ENCODE results near the gene SLC7A6. TPM values are rescaled to one million over a fixed set of nuclear protein-coding genes. Genes with fewer than 3 reads are reported as not detected.

SLC7A6 gene
- total and polyA plus RNA-seq, 3 experiments from 2014 or later = 18.7 to 94.9 (median 91.2) TPM

DNA sequence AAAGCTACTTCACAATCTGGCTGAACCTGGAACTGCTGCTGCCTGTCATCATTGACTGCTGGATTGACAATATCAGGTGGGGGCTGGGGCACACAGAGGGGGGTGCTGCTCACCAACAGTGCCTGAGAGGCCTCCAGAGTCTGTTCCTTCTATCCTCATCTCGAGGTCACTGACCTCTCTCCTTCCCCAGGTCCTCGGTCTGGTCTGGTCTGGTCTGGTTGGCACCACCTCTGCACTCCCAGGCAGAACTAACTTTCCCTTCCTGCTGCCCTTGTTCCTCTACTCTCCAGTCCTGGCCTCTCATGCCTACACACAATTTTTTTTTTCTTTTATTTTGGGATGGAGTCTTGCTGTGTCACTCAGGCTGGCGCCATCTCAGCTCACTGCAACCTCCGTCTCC, 15.0 kb upstream of the SLC7A6 start:
- no peaks in the 10 kb centered on the region for H3K9me3 ChIP-seq (ENCODE audit: low read length)
- CTCF ChIA-PET = interaction anchor here (1.3 to 1.5 kb wide), 3 partner anchors 9 to 80 kb away, joined by 3 to 6 read pairs (median 3); no protein-coding TSS in a partner anchor
- no peak for DNase-seq
- no peaks in the 10 kb centered on the region for H3K27me3 ChIP-seq (ENCODE audit: insufficient read depth, low read length, poor library complexity, severe bottlenecking)
- no peak overlapping the region for H3K27ac ChIP-seq (ENCODE audit: low read depth, low read length)
- H3K4me1 ChIP-seq (ENCODE audit: insufficient read depth, low read length) = peaks cover 16% of the 10 kb centered on the region
- no peaks in the 10 kb centered on the region for H3K9me3 Mint-ChIP-seq
- no peaks in the 10 kb centered on the region for H3K36me3 ChIP-seq (ENCODE audit: insufficient read depth, low read length)
- H3K4me3 ChIP-seq (ENCODE audit: low read length) = no peak overlapping the region
- POLR2A ChIA-PET = interaction anchor here (0.6 kb wide), 1 partner anchor 277 kb away, joined by 3 read pairs; no protein-coding TSS in a partner anchor
- H3K4me3 Mint-ChIP-seq = peak overlapping the region in 2 of 7 donors; percentile 48 to 75
- peaks cover 19 to 35% (median 22%) of the 10 kb centered on the region in 3 donors for H3K4me1 Mint-ChIP-seq
- H3K36me3 Mint-ChIP-seq = peaks cover 0 to 38% (median 2%) of the 10 kb centered on the region in 3 donors
- H3K27me3 Mint-ChIP-seq = peaks cover 0 to 1% of the 10 kb centered on the region in 2 donors
- peak overlapping the region in 2 of 8 donors; percentile 22 to 71 for H3K27ac Mint-ChIP-seq

GRCh38 chr16:68250951-68251350, 13.4 kb upstream of the SLC7A6 start:
- Mint-ChIP-seq H3K4me3 (peak overlapping the region in 1 of 7 donors; percentile 54), H3K9me3 (no peaks in the 10 kb centered on the region), H3K27me3 (peaks cover 0 to 1% of the 10 kb centered on the region in 2 donors), H3K27ac (no peak overlapping the region), H3K4me1 (peaks cover 9 to 23% (median 10%) of the 10 kb centered on the region in 3 donors), H3K36me3 (peaks cover 0 to 44% (median 2%) of the 10 kb centered on the region in 3 donors)
- ChIA-PET CTCF (interaction anchor here (1.3 to 2.5 kb wide), 3 partner anchors 10 to 76 kb away, joined by 4 to 9 read pairs (median 8); partner anchors contain the start of gene SLC7A6), POLR2A (interaction anchor here (0.7 kb wide), 1 partner anchor 915 kb away, joined by 7 read pairs; no protein-coding TSS in a partner anchor)
- no peak overlapping the region for H3K4me3 ChIP-seq (ENCODE audit: low read length)
- no peaks in the 10 kb centered on the region for H3K9me3 ChIP-seq (ENCODE audit: low read length)
- H3K27ac ChIP-seq (ENCODE audit: low read depth, low read length) = no peak overlapping the region
- peaks cover 5% of the 10 kb centered on the region for H3K36me3 ChIP-seq (ENCODE audit: insufficient read depth, low read length)
- DNase-seq = no peak
- H3K27me3 ChIP-seq (ENCODE audit: insufficient read depth, low read length, poor library complexity, severe bottlenecking) = no peaks in the 10 kb centered on the region
- peaks cover 5% of the 10 kb centered on the region for H3K4me1 ChIP-seq (ENCODE audit: insufficient read depth, low read length)

DNA sequence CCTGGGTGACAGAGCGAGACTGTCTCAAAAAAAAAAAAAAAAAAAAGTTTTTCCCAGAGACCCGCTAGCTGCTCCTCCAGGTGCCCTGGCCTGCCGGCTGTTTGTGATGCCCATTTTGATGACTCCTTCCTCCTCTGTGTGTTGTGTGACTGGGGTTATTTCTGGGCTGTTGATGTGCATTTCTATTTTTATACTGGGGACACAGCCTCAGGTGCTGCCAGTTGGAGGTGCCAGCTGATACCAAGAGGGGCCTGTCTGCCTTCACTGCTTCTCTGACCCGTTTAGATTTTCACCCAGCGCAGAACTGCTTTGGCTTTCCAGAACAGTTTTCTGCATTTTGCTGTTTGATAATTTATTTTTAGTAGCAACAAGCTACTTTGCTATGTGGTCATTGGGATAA, 12.5 kb upstream of the SLC7A6 start:
- DNase-seq = no peak
- Mint-ChIP-seq H3K27me3 (peaks cover 0 to 1% of the 10 kb centered on the region in 2 donors), H3K4me3 (no peak overlapping the region), H3K27ac (no peak overlapping the region), H3K9me3 (no peaks in the 10 kb centered on the region), H3K4me1 (peaks cover under 1 to 14% (median 4%) of the 10 kb centered on the region in 3 donors), H3K36me3 (peaks cover 0 to 50% (median 6%) of the 10 kb centered on the region in 3 donors)
- H3K27me3 ChIP-seq (ENCODE audit: insufficient read depth, low read length, poor library complexity, severe bottlenecking) = no peaks in the 10 kb centered on the region
- no peaks in the 10 kb centered on the region for H3K4me1 ChIP-seq (ENCODE audit: insufficient read depth, low read length)
- no peak overlapping the region for H3K4me3 ChIP-seq (ENCODE audit: low read length)
- no peak overlapping the region for H3K27ac ChIP-seq (ENCODE audit: low read depth, low read length)
- POLR2A ChIA-PET = interaction anchor here (0.7 kb wide), 1 partner anchor 916 kb away, joined by 7 read pairs; no protein-coding TSS in a partner anchor
- peaks cover 5% of the 10 kb centered on the region for H3K36me3 ChIP-seq (ENCODE audit: insufficient read depth, low read length)
- no peaks in the 10 kb centered on the region for H3K9me3 ChIP-seq (ENCODE audit: low read length)
- CTCF ChIA-PET = interaction anchor here (1.1 to 2.5 kb wide), 5 partner anchors 10 to 75 kb away, joined by 3 to 12 read pairs (median 8); partner anchors contain the start of gene SLC7A6

- peaks cover 0 to 1% of the 10 kb centered on the region in 2 donors for H3K27me3 Mint-ChIP-seq
- Histone ChIP-seq H3K4me3 (ENCODE audit: low read length) (no peak overlapping the region), H3K4me1 (ENCODE audit: insufficient read depth, low read length) (no peaks in the 10 kb centered on the region), H3K36me3 (ENCODE audit: insufficient read depth, low read length) (peaks cover 5% of the 10 kb centered on the region), H3K27me3 (ENCODE audit: insufficient read depth, low read length, poor library complexity, severe bottlenecking) (no peaks in the 10 kb centered on the region), H3K9me3 (ENCODE audit: low read length) (no peaks in the 10 kb centered on the region), H3K27ac (ENCODE audit: low read depth, low read length) (no peak overlapping the region)
- peaks cover 0 to 52% (median 9%) of the 10 kb centered on the region in 3 donors for H3K36me3 Mint-ChIP-seq
- ChIA-PET POLR2A (no interaction called here), CTCF (interaction anchor here (1.1 to 2.5 kb wide), 5 partner anchors 10 to 75 kb away, joined by 3 to 12 read pairs (median 8); partner anchors contain the start of gene SLC7A6)
- no peaks in the 10 kb centered on the region for H3K9me3 Mint-ChIP-seq
- DNase-seq = no peak
- H3K27ac Mint-ChIP-seq = peak overlapping the region in 2 of 8 donors; percentile 62 to 67
- H3K4me1 Mint-ChIP-seq = peaks cover 0 to 8% (median 4%) of the 10 kb centered on the region in 3 donors
- no peak overlapping the region for H3K4me3 Mint-ChIP-seq
Observed at GRCh38 chr16:68252383-68252782, 11.9 kb upstream of the SLC7A6 start.

GRCh38 chr16:68253721-68254120, 10.6 kb upstream of the SLC7A6 start:
- Histone ChIP-seq H3K4me1 (ENCODE audit: insufficient read depth, low read length) (no peaks in the 10 kb centered on the region), H3K9me3 (ENCODE audit: low read length) (no peaks in the 10 kb centered on the region), H3K27ac (ENCODE audit: low read depth, low read length) (no peak overlapping the region), H3K27me3 (ENCODE audit: insufficient read depth, low read length, poor library complexity, severe bottlenecking) (no peaks in the 10 kb centered on the region), H3K36me3 (ENCODE audit: insufficient read depth, low read length) (peaks cover 5% of the 10 kb centered on the region), H3K4me3 (ENCODE audit: low read length) (no peak overlapping the region)
- ChIA-PET CTCF (interaction anchor here (2.6 kb wide), 1 partner anchor 10 kb away, joined by 10 read pairs; the partner anchor contains the start of gene SLC7A6), POLR2A (no interaction called here)
- Mint-ChIP-seq H3K9me3 (no peaks in the 10 kb centered on the region), H3K27me3 (peaks cover 0 to 1% of the 10 kb centered on the region in 2 donors), H3K4me1 (peaks cover 0 to 4% (median 0%) of the 10 kb centered on the region in 3 donors), H3K36me3 (peaks cover 0 to 57% (median 14%) of the 10 kb centered on the region in 3 donors), H3K27ac (no peak overlapping the region), H3K4me3 (no peak overlapping the region)
- DNase-seq = no peak

GRCh38 chr16:68255712-68256111, 8.6 kb upstream of the SLC7A6 start:
- peaks cover 0 to 60% (median 14%) of the 10 kb centered on the region in 3 donors for H3K36me3 Mint-ChIP-seq
- no peaks in the 10 kb centered on the region for H3K27me3 ChIP-seq (ENCODE audit: insufficient read depth, low read length, poor library complexity, severe bottlenecking)
- peaks cover 5% of the 10 kb centered on the region for H3K36me3 ChIP-seq (ENCODE audit: insufficient read depth, low read length)
- no peak overlapping the region for H3K4me3 ChIP-seq (ENCODE audit: low read length)
- ChIA-PET POLR2A (no interaction called here), CTCF (interaction anchor here (1.9 to 2.6 kb wide), 2 partner anchors 8 to 73 kb away, joined by 9 to 10 read pairs; partner anchors contain the start of gene SLC7A6)
- H3K4me1 ChIP-seq (ENCODE audit: insufficient read depth, low read length) = no peaks in the 10 kb centered on the region
- DNase-seq = no peak
- H3K27ac ChIP-seq (ENCODE audit: low read depth, low read length) = no peak overlapping the region
- no peaks in the 10 kb centered on the region for H3K9me3 ChIP-seq (ENCODE audit: low read length)
- no peaks in the 10 kb centered on the region for H3K9me3 Mint-ChIP-seq
- peaks cover 0 to 1% of the 10 kb centered on the region in 2 donors for H3K27me3 Mint-ChIP-seq
- no peak overlapping the region for H3K27ac Mint-ChIP-seq
- H3K4me3 Mint-ChIP-seq = no peak overlapping the region
- H3K4me1 Mint-ChIP-seq = peaks cover 0 to 4% (median 0%) of the 10 kb centered on the region in 3 donors

- Histone ChIP-seq H3K27me3 (ENCODE audit: insufficient read depth, low read length, poor library complexity, severe bottlenecking) (no peaks in the 10 kb centered on the region), H3K36me3 (ENCODE audit: insufficient read depth, low read length) (peaks cover 5% of the 10 kb centered on the region), H3K9me3 (ENCODE audit: low read length) (no peaks in the 10 kb centered on the region), H3K27ac (ENCODE audit: low read depth, low read length) (no peak overlapping the region), H3K4me3 (ENCODE audit: low read length) (no peak overlapping the region), H3K4me1 (ENCODE audit: insufficient read depth, low read length) (peaks cover 6% of the 10 kb centered on the region)
- ChIA-PET CTCF (interaction anchor here (5.5 to 8.0 kb wide), 2 partner anchors 13 to 67 kb away, joined by 42 to 405 read pairs; partner anchors contain the start of gene PLA2G15), POLR2A (no interaction called here)
- no peak overlapping the region for H3K4me3 Mint-ChIP-seq
- H3K4me1 Mint-ChIP-seq = peaks cover 6 to 9% (median 8%) of the 10 kb centered on the region in 3 donors
- no peak overlapping the region for H3K27ac Mint-ChIP-seq
- H3K27me3 Mint-ChIP-seq = peaks cover 0 to 1% of the 10 kb centered on the region in 2 donors
- no peak for DNase-seq
- H3K36me3 Mint-ChIP-seq = peaks cover 0 to 48% (median 12%) of the 10 kb centered on the region in 3 donors
- no peaks in the 10 kb centered on the region for H3K9me3 Mint-ChIP-seq
Observed at GRCh38 chr16:68257251-68257905, 6.9 kb upstream of the SLC7A6 start.

Measured in CD8-positive, alpha-beta memory T cell (primary cell).